ENCODE data around the gene NFIA. TPM values are rescaled to one million over a fixed set of nuclear protein-coding genes. Genes with fewer than 3 reads are reported as not detected.
A peak's percentile ranks its signal among the peaks of the same experiment; 100 is the strongest.

NFIA gene
- total RNA-seq, 1 donor from 2014 or later = 47.5 TPM

- no peak for ATAC-seq
Observed at GRCh38 chr1:61083807-61084440, 1.6 kb downstream of the NFIA start.

GRCh38 chr1:61084491-61085031 lies 2.2 kb downstream of the NFIA start:
- ATAC-seq = no peak

GRCh38 chr1:61085206-61085982 lies 3.0 kb downstream of the NFIA start:
- no peak for ATAC-seq

GRCh38 chr1:61085983-61086644 lies 3.8 kb downstream of the NFIA start:
- no peak for ATAC-seq

- no peak for ATAC-seq
Observed at GRCh38 chr1:61087571-61087970, 5.2 kb downstream of the NFIA start.

- ATAC-seq = no peak
Observed at GRCh38 chr1:61088163-61088974, 6.0 kb downstream of the NFIA start.

GRCh38 chr1:61089338-61089737 lies 7.0 kb downstream of the NFIA start:
- no peak for ATAC-seq

- no peak for ATAC-seq
Observed at GRCh38 chr1:61089741-61090140, 7.4 kb downstream of the NFIA start.

GRCh38 chr1:61090546-61091202 lies 8.3 kb downstream of the NFIA start:
- ATAC-seq = no peak

- ATAC-seq = no peak
Observed at GRCh38 chr1:61091455-61091854, 9.1 kb downstream of the NFIA start.

- ATAC-seq = peak; percentile 82
Observed at GRCh38 chr1:61092642-61093041, 10.3 kb downstream of the NFIA start.

GRCh38 chr1:61093525-61094137 lies 11.3 kb downstream of the NFIA start:
- ATAC-seq = no peak

- ATAC-seq = peak; percentile 56
Observed at GRCh38 chr1:61094677-61095469, 12.5 kb downstream of the NFIA start.

GRCh38 chr1:61095470-61095812 lies 13.1 kb downstream of the NFIA start:
- ATAC-seq = no peak

- peak; percentile 79 for ATAC-seq
Observed at GRCh38 chr1:61097317-61097716, 15.0 kb downstream of the NFIA start.

- no peak for ATAC-seq
Observed at GRCh38 chr1:61097722-61098121, 15.4 kb downstream of the NFIA start.

GRCh38 chr1:61098333-61098732 lies 16.0 kb downstream of the NFIA start:
- no peak for ATAC-seq

GRCh38 chr1:61098906-61099437 lies 16.6 kb downstream of the NFIA start:
- no peak for ATAC-seq

GRCh38 chr1:61100578-61100977 lies 18.2 kb downstream of the NFIA start:
- ATAC-seq = no peak

GRCh38 chr1:61101536-61101935 lies 19.2 kb downstream of the NFIA start:
- ATAC-seq = no peak

GRCh38 chr1:61102041-61102440 lies 19.7 kb downstream of the NFIA start:
- no peak for ATAC-seq
